Raji (cell line): Measurements from ENCODE around the gene BANP.

Experiments
- POLR2A ChIP-seq: IDR thresholded peaks from 2 replicates; pipeline ENCODE4 v1.6.1; 2011; ENCODE audit warnings: low read depth, low read length, control low read depth; ENCODE audit not compliant: insufficient read depth

The BANP gene

GRCh38 chr16:87930456-87930855 lies 20.8 kb upstream of the BANP start:
- no peak for TF ChIP-seq POLR2A

GRCh38 chr16:87931504-87931903 lies 19.7 kb upstream of the BANP start:
- TF ChIP-seq POLR2A: no peak

- TF ChIP-seq POLR2A: no peak
Observed at GRCh38 chr16:87933140-87933495, 18.1 kb upstream of the BANP start.

- TF ChIP-seq POLR2A: no peak
Observed at GRCh38 chr16:87936375-87937230, 14.6 kb upstream of the BANP start, which contains the start of gene CA5A. CA5A (minus strand) TSS chr16:87936529; CDS start chr16:87936450, 79 bp downstream.

GRCh38 chr16:87938412-87938949 lies 12.8 kb upstream of the BANP start:
- TF ChIP-seq POLR2A: no peak

GRCh38 chr16:87939562-87940423 lies 11.4 kb upstream of the BANP start:
- TF ChIP-seq POLR2A: no peak

GRCh38 chr16:87942680-87943079 lies 8.6 kb upstream of the BANP start:
- TF ChIP-seq POLR2A: no peak

- TF ChIP-seq POLR2A: no peak
Observed at GRCh38 chr16:87945351-87946042, 5.7 kb upstream of the BANP start.

- no peak for TF ChIP-seq POLR2A
Observed at GRCh38 chr16:87946596-87947347, 4.5 kb upstream of the BANP start.

GRCh38 chr16:87947356-87948118 lies 3.7 kb upstream of the BANP start:
- no peak for TF ChIP-seq POLR2A

GRCh38 chr16:87948119-87948545 lies 3.1 kb upstream of the BANP start:
- no peak for TF ChIP-seq POLR2A

- no peak for TF ChIP-seq POLR2A
Observed at GRCh38 chr16:87948735-87949070, 2.5 kb upstream of the BANP start.

GRCh38 chr16:87949071-87949744 lies 2.0 kb upstream of the BANP start:
- no peak for TF ChIP-seq POLR2A
